PFSK-1 (cell line): ENCODE measurements around the gene LIN7B.
A peak's percentile ranks its signal among the peaks of the same experiment; 100 is the strongest.

Experiments used
- FOXP2 ChIP-seq: optimal IDR thresholded peaks from 2 replicates; pipeline ENCODE3; 2011; ENCODE audit warnings: borderline replicate concordance, control low read depth, inconsistent platforms; ENCODE audit not compliant: insufficient read depth; ENCODE audit errors: extremely low read length, extremely low read depth
- POLR2AphosphoS5 ChIP-seq: IDR thresholded peaks from 2 replicates; pipeline ENCODE4 v1.6.1; 2012; ENCODE audit warnings: low read depth, mild to moderate bottlenecking, control low read depth, low read length, moderate library complexity
- REST ChIP-seq, 2 experiments: IDR thresholded peaks; 2 replicates each; pipeline versions ENCODE4 v1.6.1 to v1.8.0; 2011 to 2012; ENCODE audit warnings: low read depth in 2 of 2, low read length in 2 of 2, control low read depth in 1 of 2, inconsistent platforms in 1 of 2, mild to moderate bottlenecking in 1 of 2, moderate library complexity in 1 of 2; ENCODE audit not compliant: insufficient read depth in 1 of 2
- SIN3A ChIP-seq: IDR thresholded peaks from 2 replicates; pipeline ENCODE4 v1.6.1; 2012; ENCODE audit warnings: mild to moderate bottlenecking, low read length, moderate library complexity, borderline replicate concordance; ENCODE audit not compliant: insufficient read depth
- TAF1 ChIP-seq: IDR thresholded peaks from 2 replicates; pipeline ENCODE4 v1.6.1; 2012; ENCODE audit warnings: low read length, control low read depth, borderline replicate concordance; ENCODE audit not compliant: insufficient read depth

The LIN7B gene

GRCh38 chr19:49111218-49111998 is 2.8 kb upstream of the LIN7B start:
- TF ChIP-seq SIN3A (no peak), FOXP2 (no peak), TAF1 (no peak)

GRCh38 chr19:49114630-49115363 is 627 bp downstream of the LIN7B start:
- TF ChIP-seq POLR2AphosphoS5 (no peak), FOXP2 (no peak), SIN3A (no peak), TAF1 (no peak)

- TF ChIP-seq FOXP2, result no peak
- TF ChIP-seq POLR2AphosphoS5, result no peak
- TF ChIP-seq TAF1, result no peak
- no peak for TF ChIP-seq REST (IDR thresholded peaks at IDR 0.05; ENCODE audit: insufficient read depth in 1 of 2, low read depth in 2 of 2, low read length in 2 of 2)
- TF ChIP-seq SIN3A, result no peak
Measured at GRCh38 chr19:49116544-49116943, 2.4 kb downstream of the LIN7B start.

GRCh38 chr19:49117677-49118564 is 3.8 kb downstream of the LIN7B start:
- no peak for TF ChIP-seq FOXP2
- no peak for TF ChIP-seq TAF1
- no peak for TF ChIP-seq REST (IDR thresholded peaks at IDR 0.05; ENCODE audit: insufficient read depth in 1 of 2, low read depth in 2 of 2, low read length in 2 of 2)
- TF ChIP-seq SIN3A, result no peak
- TF ChIP-seq POLR2AphosphoS5, result no peak

GRCh38 chr19:49118565-49119410 is 4.6 kb downstream of the LIN7B start, which contains the start of gene C19orf73:
TSS of gene C19orf73 (minus strand) at chr19:49119143. CDS start at chr19:49119022, 121 bp downstream.
- TF ChIP-seq POLR2AphosphoS5 (peak; percentile 60; the same call in 1 of the 2 replicates), SIN3A (no peak), REST (IDR thresholded peaks at IDR 0.05; ENCODE audit: insufficient read depth in 1 of 2, low read depth in 2 of 2, low read length in 2 of 2) (peak; percentile 23 to 51; a peak in 1 of 4 replicates), TAF1 (no peak; the same call in 1 of the 2 replicates), FOXP2 (no peak)
